SKM-1 treated with dmso at 0.1 percent for 144 hours (cell line): ENCODE results near the gene MRPL50.

Source experiments
- DNase-seq: peaks from one replicate; lab custom pipeline; 2025; ENCODE audit not compliant: unreplicated experiment; lab: John Stamatoyannopoulos, UW

Gene MRPL50

GRCh38 chr9:101380295-101380694, 18.1 kb downstream of the MRPL50 start:
- DNase-seq: no peak

GRCh38 chr9:101376111-101376848, 22.1 kb downstream of the MRPL50 start:
- no peak for DNase-seq

DNA sequence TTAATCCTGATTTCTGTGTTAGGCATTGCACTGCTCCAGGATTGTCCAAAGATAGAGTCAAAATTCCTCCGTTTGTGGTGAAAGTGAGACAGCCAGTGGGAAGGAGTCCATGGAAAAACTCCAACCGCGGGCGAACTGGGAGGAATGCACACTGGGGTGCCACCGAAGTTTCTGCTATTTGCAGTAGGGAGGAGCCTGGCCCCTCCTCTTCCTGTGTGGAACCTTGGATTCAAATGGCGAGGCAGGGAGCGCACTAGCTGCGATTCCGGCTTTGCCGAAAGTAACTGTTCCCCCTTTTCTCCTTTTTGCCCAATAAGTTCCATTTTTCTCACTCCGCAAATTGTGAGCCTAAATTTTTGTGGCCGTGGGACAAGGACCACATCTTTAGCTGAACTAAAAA, 22.9 kb downstream of the MRPL50 start:
- DNase-seq: no peak

DNA sequence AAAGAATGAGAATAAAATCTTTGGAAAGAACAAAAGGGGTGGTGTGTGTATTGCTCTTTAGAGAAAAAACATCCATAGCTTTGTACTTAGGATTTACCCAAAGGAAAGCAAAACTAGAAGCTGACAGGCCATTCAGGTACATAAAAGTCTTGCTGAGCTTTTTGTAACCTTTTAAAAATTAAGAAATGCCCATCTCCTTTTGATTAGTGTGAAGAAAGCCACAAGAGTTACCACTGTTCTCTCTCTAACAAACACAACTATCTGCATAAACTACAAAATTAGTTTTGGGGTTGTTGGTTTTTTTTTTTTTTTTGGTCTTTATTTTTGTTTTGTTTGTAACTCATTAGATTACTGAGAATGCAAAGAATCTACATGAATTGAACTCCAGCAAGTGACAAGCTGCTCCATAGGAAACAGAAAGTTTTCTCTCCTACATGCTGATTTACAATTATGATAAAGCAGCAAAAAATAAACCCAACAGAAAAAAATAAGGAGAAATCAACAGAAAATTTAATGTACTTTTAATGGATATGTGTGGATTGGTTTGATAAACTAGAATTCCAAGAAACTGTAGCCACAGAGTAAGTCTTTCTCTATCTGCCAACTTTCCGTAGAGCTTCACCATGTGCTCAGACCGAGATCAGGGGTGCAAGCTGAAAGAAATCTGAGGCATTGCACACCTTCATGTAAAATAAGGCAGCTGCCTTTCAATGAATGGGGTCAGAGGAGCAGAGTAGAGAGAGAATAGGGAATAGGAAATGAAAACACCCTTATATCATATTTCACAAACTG, 25.9 kb downstream of the MRPL50 start:
- DNase-seq: no peak

GRCh38 chr9:101371813-101372212, 26.6 kb downstream of the MRPL50 start:
- no peak for DNase-seq

DNA sequence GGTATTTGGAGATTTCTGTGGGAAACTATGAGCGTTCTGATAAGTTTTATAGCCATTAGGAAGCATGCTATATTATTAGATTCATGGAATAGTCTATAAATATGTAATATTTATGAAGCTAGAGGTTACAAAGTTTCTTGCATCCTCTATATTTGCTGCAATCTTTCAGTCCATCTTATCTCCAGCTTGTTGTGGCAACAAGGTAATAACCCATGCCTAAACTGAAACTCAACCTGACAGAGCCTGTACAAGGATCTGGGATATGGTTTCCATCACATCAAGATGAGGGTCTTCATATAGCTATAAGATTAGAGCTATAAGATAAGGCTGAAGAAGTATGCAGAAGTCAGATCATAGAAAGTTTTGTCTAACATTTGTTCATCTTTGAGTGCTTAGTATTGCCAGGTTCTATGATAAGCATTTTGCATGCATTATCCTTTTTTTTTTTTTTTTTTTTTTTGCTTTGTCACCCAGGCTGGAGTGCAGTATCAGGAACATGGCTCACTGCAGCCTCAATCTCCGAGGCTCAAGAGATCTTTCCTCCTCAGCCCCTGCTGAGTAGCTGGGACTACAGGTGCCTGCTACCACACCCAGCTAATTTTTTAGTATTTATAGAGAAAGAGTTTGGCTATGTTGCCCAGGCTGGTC, 28.4 kb downstream of the MRPL50 start:
- DNase-seq: no peak

- DNase-seq: no peak
These were observed 29.1 kb downstream of the MRPL50 start for GRCh38 chr9:101369286-101369685.

GRCh38 chr9:101367323-101367722, 31.1 kb downstream of the MRPL50 start:
- DNase-seq: no peak

GRCh38 chr9:101366038-101366756, 32.2 kb downstream of the MRPL50 start:
- DNase-seq: no peak

- no peak for DNase-seq
These were observed 33.2 kb downstream of the MRPL50 start for GRCh38 chr9:101365181-101365580.

GRCh38 chr9:101362450-101362849, 36.0 kb downstream of the MRPL50 start:
- no peak for DNase-seq

DNA sequence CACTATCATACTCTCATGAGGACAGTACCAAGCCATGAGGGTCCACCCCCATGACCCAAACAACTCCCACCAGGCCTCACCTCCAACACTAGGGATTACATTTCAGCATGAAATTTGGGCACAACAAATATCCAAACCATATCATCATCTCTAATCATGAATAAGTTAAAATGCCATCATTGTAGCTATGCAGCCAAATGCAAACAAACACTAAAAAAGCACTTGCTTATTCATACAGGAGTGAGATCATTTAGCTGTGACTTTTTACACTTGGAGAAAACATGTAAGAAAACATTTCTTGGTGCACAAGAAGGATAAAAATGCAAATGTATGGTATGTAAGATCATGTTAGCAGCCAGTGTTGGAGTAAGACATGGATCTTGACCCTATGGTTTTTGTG, 37.8 kb downstream of the MRPL50 start:
- no peak for DNase-seq

GRCh38 chr9:101359679-101360078, 38.7 kb downstream of the MRPL50 start:
- no peak for DNase-seq

DNA sequence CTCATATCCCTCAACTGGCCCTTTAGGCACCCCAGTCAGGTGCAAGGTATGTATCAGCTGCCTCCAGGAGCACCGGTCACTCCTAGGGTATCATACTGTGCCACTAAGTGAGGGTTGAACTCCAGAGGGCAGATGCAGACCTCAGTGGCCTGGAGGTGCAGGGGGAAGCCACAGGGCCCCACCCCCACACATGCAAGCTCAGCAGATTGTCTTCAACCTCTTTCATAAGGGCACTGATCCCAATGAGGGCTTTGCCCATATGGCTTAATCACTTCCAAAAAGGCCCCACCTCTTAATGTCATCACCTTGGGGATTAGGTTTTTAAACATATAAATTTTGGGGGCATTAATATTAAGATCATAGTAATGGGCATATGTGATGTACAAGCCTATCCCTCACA, 41.8 kb downstream of the MRPL50 start:
- no peak for DNase-seq

DNA sequence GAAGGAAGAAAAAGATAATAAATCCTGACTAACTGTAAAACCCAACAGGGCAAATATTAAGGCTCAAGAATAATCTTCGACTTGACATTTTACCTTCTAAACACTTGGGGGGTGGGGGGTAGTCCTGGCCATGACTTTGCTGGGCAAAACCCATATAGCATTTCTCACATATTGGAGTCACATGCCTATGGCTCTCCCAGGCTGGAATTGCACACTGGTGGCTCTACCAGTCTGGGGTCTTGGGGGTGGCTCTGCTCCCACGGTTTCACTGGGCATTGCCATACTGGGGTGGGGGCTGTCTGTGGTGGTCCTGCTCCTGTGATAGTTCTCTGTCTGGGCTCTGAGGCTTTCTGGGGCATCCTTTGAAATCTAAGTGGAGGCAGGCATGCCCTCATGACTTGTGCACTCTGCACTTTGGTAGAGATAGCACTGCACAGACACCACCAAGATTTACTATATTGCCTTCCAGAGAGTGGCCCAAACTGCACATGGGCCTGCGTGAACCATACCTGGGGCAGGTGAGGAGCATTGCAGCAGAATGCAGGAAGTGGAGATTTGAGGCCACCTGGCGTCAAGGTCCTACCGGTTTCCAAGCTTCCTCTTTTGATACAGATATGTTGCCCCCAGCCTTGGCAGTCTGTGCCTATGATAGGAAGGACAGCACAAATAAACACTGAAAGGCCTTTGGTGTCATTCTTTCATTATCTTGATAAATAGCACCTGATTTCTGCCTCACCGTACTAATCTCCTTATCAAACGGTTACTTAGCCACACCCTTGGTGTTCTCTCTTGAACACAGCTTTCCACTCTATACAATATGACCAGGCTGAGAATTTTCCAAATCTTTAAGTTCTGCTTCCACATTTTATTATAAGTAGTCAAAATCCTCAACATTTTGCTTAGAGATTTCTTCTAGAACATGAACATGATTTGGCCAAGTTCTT, 43.4 kb downstream of the MRPL50 start:
- no peak for DNase-seq

DNA sequence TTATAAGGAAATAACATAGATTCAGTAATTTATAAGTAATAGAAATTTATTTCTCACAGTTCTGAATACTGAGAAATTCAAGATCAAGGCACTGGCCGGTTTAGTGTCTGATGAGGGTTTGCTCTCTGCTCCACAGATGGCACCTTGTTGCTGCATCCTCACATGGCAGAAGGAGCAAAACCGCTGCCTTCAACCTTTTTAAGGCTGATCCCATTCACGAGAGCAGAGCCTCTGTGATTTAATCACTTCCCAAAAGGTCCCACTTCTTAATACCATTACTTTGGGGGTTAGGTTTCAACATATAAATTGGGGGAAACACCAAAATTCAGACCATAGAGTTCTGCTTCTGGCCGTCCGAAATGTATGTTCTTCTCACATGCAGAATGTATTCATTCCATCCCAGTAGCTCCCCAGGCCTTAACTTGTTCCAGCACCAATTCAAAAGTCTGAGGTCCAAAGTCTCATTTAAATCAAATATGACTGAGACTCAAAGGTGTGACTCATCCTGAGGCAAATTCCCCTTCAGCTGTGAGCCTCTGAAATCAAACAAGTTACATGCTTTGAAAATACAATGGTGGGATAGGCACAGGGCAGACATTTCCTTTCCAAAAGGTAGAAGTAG, 44.2 kb downstream of the MRPL50 start:
- DNase-seq: no peak

GRCh38 chr9:101353683-101354082, 44.7 kb downstream of the MRPL50 start:
- no peak for DNase-seq

- no peak for DNase-seq
These were observed 45.4 kb downstream of the MRPL50 start for GRCh38 chr9:101352892-101353463.

DNA sequence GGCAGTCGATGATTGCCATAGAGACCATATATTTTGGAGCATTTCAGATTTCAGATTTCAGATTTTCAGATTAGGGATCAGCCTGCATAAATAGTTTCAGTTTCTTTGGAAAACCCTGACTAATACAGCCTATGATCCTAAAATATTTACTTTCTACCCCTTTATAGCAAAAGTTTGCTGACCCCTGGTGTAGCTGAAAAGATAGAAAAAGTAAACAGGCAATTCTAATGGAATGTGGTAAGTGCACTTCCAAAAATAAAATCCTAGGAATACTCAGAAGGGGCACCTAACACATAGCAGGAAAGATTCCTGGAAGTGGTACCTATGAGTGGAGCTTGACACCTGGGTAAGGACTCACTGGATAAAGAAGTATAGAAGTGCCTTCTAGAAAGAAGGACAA, 48.1 kb downstream of the MRPL50 start:
- no peak for DNase-seq
